Urinary bladder (tissue), 4 donors: ENCODE measurements around the gene PAWR. TPM values are rescaled to one million over a fixed set of nuclear protein-coding genes. Genes with fewer than 3 reads are reported as not detected.

Source experiments
- DNase-seq: peaks from one replicate; pipeline ENCODE4 v3.0.0-alpha.2; 2015; ENCODE audit errors: extremely low spot score
- H3K27ac ChIP-seq: one replicate; pipeline ENCODE4 v1.5.1; 2013; ENCODE audit warnings: low read depth, mild to moderate bottlenecking, moderate library complexity
- H3K36me3 ChIP-seq: one replicate; pipeline ENCODE4 v1.6.1; 2013; ENCODE audit warnings: mild to moderate bottlenecking, moderate library complexity; ENCODE audit not compliant: insufficient read depth
- H3K4me1 ChIP-seq: one replicate; pipeline ENCODE4 v1.6.1; 2013; ENCODE audit warnings: mild to moderate bottlenecking, moderate library complexity; ENCODE audit not compliant: insufficient read depth
- H3K4me3 ChIP-seq: one replicate; pipeline ENCODE4 v1.5.1; 2013; ENCODE audit warnings: low read depth, low read length
- WGBS: extraction: QIAGEN DNeasy Blood & Tissue Kit; methylation state at CpG from one replicate; pipeline ENCODE4 v1.1.7; 2013; 5-methylcytosine and 5-hydroxymethylcytosine counted together
- polyA plus RNA-seq: library from polyadenylated mRNA; stranded (reverse); fragments of 200-250 nt; gene quantifications from one replicate; pipeline ENCODE4 v1.2.3, GENCODE V29; 2013
- total RNA-seq: library from RNA; depleted of rRNA; stranded (reverse); fragments of >200 nt; gene quantifications from one replicate; pipeline ENCODE4 v1.2.3, GENCODE V29; 2014
- donor health status: healthy with polysubstance abuse.
- donor health status: healthy.

Gene PAWR
- total and polyA plus RNA-seq, 2 donors = 26.3 to 117 TPM

- no peak for DNase-seq
- H3K4me3 ChIP-seq = no peak overlapping the region
- H3K36me3 ChIP-seq = no peaks in the 10 kb centered on the region
- H3K27ac ChIP-seq = no peak overlapping the region
- H3K4me1 ChIP-seq = no peaks in the 10 kb centered on the region
- 95% methylated on average over 2 of the region's 2 CpGs for WGBS
Observed at GRCh38 chr12:79618848-79619404, 71.8 kb downstream of the PAWR start.

GRCh38 chr12:79617696-79618095, 73.1 kb downstream of the PAWR start:
- H3K4me3 ChIP-seq = no peak overlapping the region
- no peaks in the 10 kb centered on the region for H3K4me1 ChIP-seq
- 94% methylated on average over 4 of the region's 4 CpGs for WGBS
- no peaks in the 10 kb centered on the region for H3K36me3 ChIP-seq
- no peak for DNase-seq
- no peak overlapping the region for H3K27ac ChIP-seq

- DNase-seq = no peak
- no peaks in the 10 kb centered on the region for H3K4me1 ChIP-seq
- H3K4me3 ChIP-seq = no peak overlapping the region
- H3K27ac ChIP-seq = no peak overlapping the region
- 65% methylated on average over 7 of the region's 7 CpGs for WGBS
- H3K36me3 ChIP-seq = no peaks in the 10 kb centered on the region
Observed at GRCh38 chr12:79615596-79616560, 74.9 kb downstream of the PAWR start.

- 76% methylated on average over 3 of the region's 3 CpGs for WGBS
- H3K4me3 ChIP-seq = no peak overlapping the region
- no peak overlapping the region for H3K27ac ChIP-seq
- H3K36me3 ChIP-seq = no peaks in the 10 kb centered on the region
- DNase-seq = no peak
- no peaks in the 10 kb centered on the region for H3K4me1 ChIP-seq
Observed at GRCh38 chr12:79614730-79615129, 76.0 kb downstream of the PAWR start.

GRCh38 chr12:79601908-79602307, 88.9 kb downstream of the PAWR start:
- no peaks in the 10 kb centered on the region for H3K4me1 ChIP-seq
- 92% methylated on average over 2 of the region's 2 CpGs for WGBS
- DNase-seq = no peak
- no peak overlapping the region for H3K4me3 ChIP-seq
- H3K27ac ChIP-seq = no peak overlapping the region
- no peaks in the 10 kb centered on the region for H3K36me3 ChIP-seq

GRCh38 chr12:79597910-79598309, 92.9 kb downstream of the PAWR start:
- WGBS = 87% methylated on average over 3 of the region's 3 CpGs
- Histone ChIP-seq H3K4me3 (no peak overlapping the region), H3K36me3 (no peaks in the 10 kb centered on the region), H3K27ac (no peak overlapping the region), H3K4me1 (no peaks in the 10 kb centered on the region)
- DNase-seq = no peak

- no peak for DNase-seq
- Histone ChIP-seq H3K27ac (no peak overlapping the region), H3K4me1 (no peaks in the 10 kb centered on the region), H3K4me3 (no peak overlapping the region), H3K36me3 (no peaks in the 10 kb centered on the region)
- 96% methylated on average over 10 of the region's 10 CpGs for WGBS
Observed at GRCh38 chr12:79596719-79597350, 93.9 kb downstream of the PAWR start.

- DNase-seq = no peak
- Histone ChIP-seq H3K36me3 (peaks cover 3% of the 10 kb centered on the region), H3K4me3 (no peak overlapping the region), H3K27ac (no peak overlapping the region), H3K4me1 (no peaks in the 10 kb centered on the region)
- 95% methylated on average over 4 of the region's 4 CpGs for WGBS
Observed at GRCh38 chr12:79595273-79595672, 95.5 kb downstream of the PAWR start.

GRCh38 chr12:79592865-79593264, 97.9 kb downstream of the PAWR start:
- no peaks in the 10 kb centered on the region for H3K4me1 ChIP-seq
- no peak overlapping the region for H3K27ac ChIP-seq
- H3K36me3 ChIP-seq = peaks cover 3% of the 10 kb centered on the region
- WGBS = 82% methylated on average over 3 of the region's 3 CpGs
- no peak for DNase-seq
- H3K4me3 ChIP-seq = no peak overlapping the region

- peaks cover 3% of the 10 kb centered on the region for H3K36me3 ChIP-seq
- no peak overlapping the region for H3K27ac ChIP-seq
- 57% methylated on average over 1 of the region's 1 CpG for WGBS
- DNase-seq = no peak
- H3K4me1 ChIP-seq = no peaks in the 10 kb centered on the region
- H3K4me3 ChIP-seq = no peak overlapping the region
Observed at GRCh38 chr12:79591988-79592387, 98.8 kb downstream of the PAWR start.

GRCh38 chr12:79590751-79591150, 100.0 kb downstream of the PAWR start:
- H3K4me3 ChIP-seq = no peak overlapping the region
- 96% methylated on average over 2 of the region's 2 CpGs for WGBS
- H3K4me1 ChIP-seq = no peaks in the 10 kb centered on the region
- no peak for DNase-seq
- H3K27ac ChIP-seq = no peak overlapping the region
- H3K36me3 ChIP-seq = peaks cover 3% of the 10 kb centered on the region

GRCh38 chr12:79587368-79587767, 103.4 kb downstream of the PAWR start:
- H3K4me3 ChIP-seq = no peak overlapping the region
- no peaks in the 10 kb centered on the region for H3K4me1 ChIP-seq
- no peak overlapping the region for H3K27ac ChIP-seq
- H3K36me3 ChIP-seq = peaks cover 3% of the 10 kb centered on the region
- no peak for DNase-seq
- 73% methylated on average over 1 of the region's 1 CpG for WGBS

GRCh38 chr12:79585147-79585546, 105.6 kb downstream of the PAWR start:
- 100% methylated on average over 1 of the region's 1 CpG for WGBS
- Histone ChIP-seq H3K4me3 (no peak overlapping the region), H3K4me1 (no peaks in the 10 kb centered on the region), H3K27ac (no peak overlapping the region), H3K36me3 (no peaks in the 10 kb centered on the region)
- DNase-seq = no peak

- no peak overlapping the region for H3K4me3 ChIP-seq
- WGBS = 98% methylated on average over 22 of the region's 22 CpGs
- H3K27ac ChIP-seq = no peak overlapping the region
- no peak for DNase-seq
- no peaks in the 10 kb centered on the region for H3K36me3 ChIP-seq
- H3K4me1 ChIP-seq = no peaks in the 10 kb centered on the region
Observed at GRCh38 chr12:79573820-79574219, 116.9 kb downstream of the PAWR start.
